NB4 (cell line): ENCODE measurements around the gene MB.

Source experiments
- TF ChIP-seq, protein P1 (sequence below): IDR thresholded peaks from one replicate; pipeline ENCODE4 v1.5.1; 2012; ENCODE audit warnings: low read depth, low read length
- TF ChIP-seq, protein P2 (sequence below): IDR thresholded peaks from 2 replicates; pipeline ENCODE4 v1.6.1; 2011; ENCODE audit warnings: low read depth, low read length

DNA sequence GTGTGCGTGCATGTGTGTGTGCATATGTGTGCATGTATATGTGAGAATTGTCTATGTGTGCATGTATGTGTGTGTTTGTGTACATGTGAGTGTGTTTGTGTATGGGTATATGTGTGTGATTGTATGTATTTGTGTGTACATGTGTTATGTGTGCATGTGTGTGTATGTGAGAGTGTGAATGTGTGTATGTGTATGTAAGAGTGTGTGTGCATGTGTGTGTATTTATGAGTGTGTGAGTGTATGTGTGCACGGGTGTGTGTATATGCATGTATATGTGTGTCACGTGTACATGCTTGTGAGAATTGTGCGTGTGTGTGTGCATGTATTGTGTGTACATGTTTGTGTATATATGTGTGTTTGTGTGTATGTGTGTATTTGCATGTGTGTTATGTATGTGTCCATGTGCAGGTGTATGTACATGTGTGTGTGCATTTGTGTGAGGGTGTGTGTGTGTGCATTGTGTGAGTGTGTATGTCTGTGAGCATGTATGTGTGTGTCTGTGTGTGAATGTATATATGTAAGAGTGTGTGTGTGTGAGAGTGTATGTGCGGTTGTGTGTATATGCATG is 16.0 kb downstream of the MB start:
- TF ChIP-seq, protein P1, sequence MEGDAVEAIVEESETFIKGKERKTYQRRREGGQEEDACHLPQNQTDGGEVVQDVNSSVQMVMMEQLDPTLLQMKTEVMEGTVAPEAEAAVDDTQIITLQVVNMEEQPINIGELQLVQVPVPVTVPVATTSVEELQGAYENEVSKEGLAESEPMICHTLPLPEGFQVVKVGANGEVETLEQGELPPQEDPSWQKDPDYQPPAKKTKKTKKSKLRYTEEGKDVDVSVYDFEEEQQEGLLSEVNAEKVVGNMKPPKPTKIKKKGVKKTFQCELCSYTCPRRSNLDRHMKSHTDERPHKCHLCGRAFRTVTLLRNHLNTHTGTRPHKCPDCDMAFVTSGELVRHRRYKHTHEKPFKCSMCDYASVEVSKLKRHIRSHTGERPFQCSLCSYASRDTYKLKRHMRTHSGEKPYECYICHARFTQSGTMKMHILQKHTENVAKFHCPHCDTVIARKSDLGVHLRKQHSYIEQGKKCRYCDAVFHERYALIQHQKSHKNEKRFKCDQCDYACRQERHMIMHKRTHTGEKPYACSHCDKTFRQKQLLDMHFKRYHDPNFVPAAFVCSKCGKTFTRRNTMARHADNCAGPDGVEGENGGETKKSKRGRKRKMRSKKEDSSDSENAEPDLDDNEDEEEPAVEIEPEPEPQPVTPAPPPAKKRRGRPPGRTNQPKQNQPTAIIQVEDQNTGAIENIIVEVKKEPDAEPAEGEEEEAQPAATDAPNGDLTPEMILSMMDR = no peak
- TF ChIP-seq, protein P2, sequence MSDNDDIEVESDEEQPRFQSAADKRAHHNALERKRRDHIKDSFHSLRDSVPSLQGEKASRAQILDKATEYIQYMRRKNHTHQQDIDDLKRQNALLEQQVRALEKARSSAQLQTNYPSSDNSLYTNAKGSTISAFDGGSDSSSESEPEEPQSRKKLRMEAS = no peak
